Stimulated activated naive CD4-positive, alpha-beta T cell treated with Interleukin-2 at 50 U/mL for 16 hours (primary cell): Measurements from ENCODE around the gene AP2B1.
"Not testable (repeated sequence)": the region's sequence is repeated elsewhere in the genome, so short reads cannot be mapped to it uniquely, and the experiment has no call there.

ENCODE experiments used
- DNase-seq: peaks from one replicate; lab custom pipeline; 2025; lab: John Stamatoyannopoulos, UW

The AP2B1 gene

DNA sequence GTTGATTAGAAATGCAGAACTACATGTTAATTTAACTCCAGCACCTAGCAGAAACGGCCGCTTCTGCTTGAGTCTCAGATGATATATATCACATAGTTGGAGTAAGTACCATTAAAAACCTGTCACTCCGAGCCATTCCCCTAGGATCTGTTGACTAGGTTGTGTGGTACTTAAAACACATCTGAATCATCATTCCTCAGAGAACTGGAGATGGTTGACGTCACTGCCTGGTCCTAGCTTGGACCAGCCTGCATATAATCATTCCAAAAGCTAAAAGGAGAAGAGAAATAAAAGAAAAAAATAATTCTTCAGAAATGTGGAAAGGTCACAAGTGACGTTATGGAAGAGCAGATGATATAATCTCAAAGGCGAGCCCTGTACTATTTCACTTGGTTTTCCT is 113.0 kb downstream of the AP2B1 start:
- no peak for DNase-seq

DNA sequence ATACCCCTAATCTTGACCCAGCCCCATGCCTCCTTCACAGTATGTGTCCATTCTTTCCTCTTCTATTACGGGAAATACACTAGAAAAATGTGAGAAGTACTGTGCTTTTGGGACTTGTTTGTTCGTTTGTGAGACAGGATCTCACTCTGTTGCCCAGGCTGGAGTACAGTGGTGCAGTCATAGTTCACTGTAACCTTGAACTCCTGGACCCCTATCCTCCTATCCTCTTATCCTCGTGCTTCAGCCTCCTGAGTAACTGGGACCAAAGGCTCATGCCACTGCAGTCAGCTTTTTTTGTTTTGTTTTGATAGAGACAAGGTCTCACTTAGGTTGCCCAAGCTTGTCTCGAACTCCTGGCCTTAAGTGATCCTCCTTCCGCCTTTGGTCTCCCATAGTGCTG is 114.4 kb downstream of the AP2B1 start:
- DNase-seq = no peak

DNA sequence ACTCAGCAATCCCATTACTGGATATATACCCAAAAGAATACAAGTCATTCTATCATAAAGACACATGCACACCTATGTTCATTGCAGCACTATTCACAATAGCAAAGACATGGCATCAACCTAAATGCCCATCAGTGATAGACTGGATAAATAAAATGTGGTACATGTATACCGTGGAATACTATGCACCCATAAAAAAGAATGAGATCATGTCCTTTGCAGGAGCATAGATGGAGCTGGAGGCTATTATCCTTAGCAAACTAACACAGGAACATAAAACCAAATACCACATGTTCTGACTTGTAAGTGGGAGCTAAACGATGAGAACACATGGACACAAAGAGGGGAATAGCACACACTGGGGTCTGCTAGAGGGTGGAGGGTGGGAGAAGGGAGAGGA is 116.2 kb downstream of the AP2B1 start:
- DNase-seq = not testable (repeated sequence)

DNA sequence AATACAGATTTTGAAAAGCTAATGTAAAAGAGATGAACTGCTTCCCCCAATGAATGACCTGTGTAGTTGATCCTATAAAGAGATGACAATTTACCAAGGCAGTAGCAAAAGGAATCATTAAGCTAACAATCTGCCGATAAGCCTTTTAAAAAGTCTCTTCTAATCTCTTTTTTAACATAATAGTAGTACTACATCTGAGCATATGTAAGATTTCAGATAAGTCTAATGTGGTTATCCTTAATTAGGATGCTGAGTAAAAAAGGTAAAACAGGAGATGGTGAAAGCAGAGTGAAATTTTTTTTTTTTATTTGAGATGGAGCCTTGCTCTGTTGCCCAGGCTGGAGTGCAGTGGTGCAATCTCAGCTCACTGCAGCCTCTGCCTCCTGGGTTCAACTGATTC is 118.1 kb downstream of the AP2B1 start:
- no peak for DNase-seq

DNA sequence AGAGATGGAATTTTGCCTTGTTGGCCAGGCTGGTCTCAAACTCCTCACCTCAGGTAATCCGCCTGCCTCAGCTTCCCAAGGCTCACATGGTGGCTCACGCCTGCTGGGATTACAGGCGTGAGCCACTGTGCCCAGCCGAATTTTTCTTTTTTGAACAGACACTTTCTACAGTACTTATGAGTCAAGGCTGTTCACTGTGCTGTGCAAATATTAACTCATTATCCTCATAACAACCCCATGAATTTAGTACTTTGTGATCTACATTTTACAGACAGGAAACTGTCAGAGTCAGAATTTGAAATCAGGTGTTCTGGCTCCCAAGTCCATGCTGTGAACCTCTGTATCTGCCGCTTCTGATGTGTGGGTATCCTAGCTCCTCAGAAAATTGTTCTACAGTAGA is 118.6 kb downstream of the AP2B1 start:
- DNase-seq = no peak

DNA sequence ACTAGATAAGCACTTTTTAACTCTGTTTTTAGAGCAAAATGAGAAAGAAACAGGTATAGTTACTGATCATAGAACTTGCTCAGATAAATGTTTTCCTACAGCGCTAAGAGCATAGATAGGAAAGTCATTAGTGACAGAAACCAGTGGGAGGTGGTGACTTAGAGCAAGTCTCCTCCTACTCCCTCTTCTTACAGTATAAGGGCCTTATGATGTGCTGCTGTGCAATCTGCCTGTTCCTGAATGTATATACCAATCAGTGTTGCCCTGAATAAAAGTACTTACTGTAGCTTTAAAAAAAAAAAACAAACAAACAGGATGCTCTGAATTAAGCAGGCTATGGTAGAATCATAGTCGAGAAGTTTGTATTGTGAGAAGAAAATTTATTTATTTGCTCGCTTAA is 121.0 kb downstream of the AP2B1 start:
- peak; percentile 0 for DNase-seq

DNA sequence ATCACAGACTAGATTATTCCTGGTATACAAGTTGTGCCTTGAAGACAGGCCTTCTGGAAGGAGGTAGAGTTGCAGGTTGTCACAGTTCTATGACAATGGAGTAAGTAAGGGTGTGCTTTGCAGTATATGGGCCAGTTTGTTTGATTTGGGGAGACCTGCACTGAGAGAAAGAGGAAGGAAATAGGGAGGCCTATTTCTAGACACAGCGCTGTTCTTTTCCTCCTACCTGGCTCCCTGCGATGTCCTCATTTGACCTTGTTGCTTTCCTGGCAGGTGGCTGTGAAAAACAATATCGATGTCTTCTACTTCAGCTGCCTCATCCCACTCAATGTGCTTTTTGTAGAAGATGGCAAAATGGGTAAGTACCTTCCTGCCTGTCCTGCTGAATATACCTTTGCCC is 121.8 kb downstream of the AP2B1 start:
- DNase-seq = no peak

DNA sequence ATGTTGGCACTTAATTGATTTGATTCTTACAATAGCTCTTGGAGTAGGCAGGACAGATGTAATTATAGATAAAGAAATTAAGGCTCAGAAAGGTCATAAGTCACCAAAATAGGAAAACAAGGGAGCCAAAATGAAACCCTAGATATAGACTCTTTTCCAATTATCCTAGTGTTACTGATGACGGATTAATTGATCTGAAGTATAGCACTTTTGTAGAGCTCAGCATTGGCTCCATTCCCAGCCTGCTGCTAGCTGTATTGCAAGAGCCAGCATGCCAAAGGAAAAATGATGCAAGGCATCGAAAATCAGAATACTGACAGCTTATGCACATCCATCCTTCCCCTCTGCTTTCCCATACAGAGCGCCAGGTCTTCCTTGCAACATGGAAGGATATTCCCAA is 122.8 kb downstream of the AP2B1 start:
- DNase-seq = no peak

DNA sequence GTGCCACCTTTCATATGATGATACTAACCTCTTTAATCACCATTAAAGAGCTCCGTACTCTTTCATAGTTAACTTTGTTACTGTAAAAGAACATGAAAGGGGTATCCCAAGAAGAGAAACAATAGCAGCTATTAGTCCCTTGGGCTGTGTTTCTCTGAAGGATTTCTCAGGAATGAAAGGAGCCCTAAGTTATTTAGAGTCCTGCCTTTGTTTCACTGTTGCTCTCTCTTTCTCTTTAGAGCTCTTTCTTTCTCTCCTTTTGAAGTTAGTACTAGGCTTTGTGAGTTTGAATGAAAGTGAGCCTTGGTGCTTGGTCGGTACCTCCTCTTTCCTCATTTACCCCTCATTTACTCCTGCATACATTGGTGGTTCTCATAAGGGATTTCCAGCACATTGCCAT is 123.8 kb downstream of the AP2B1 start:
- no peak for DNase-seq

DNA sequence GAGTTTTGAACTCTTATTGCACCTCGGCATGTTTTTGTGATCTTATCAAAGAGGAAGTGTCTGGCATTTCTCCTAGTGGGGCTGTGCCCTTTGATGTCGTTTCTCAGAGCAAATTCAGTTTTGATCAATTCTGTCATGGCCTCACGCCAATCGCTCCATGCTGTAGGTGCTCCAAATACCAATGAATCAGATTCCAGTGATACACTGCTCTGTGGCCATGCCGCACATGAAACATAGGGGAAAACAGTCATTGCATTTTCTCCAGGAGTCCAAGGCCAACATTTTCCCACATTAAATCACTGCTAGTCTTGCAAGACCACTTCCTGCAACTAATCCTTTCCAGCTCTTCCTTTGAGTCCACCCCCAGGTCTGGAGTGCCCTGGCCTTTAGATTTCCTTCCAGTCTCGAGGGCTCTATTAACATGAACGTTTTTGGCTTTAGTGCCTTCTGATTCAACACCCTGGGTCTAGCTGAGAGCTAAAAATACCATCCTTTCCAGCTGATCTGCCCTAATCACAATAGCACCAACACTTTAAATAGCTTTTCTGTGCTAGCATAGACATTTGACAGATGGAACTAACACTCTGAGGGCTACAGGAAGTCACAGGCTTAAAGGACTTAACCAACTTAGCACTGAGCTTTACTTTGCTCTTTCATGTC is 126.1 kb downstream of the AP2B1 start:
- no peak for DNase-seq

DNA sequence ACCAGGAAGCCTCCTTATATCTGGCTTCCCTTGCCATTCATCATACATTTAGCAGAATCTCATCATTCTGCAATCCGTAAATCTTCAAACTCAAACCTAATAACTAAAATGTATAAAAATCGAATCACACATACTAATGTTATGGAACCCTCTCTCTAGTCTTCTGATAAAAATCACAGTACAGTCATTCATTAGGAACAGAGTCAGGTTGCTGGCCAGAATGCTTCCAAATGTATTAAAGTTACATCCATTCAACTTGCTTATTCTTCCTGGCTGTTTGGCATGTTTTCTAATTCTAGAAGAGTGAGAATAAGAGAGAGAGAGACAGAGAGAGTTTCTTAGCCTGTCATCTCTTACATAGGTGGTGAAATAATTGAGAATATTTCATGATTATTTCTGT is 127.9 kb downstream of the AP2B1 start:
- no peak for DNase-seq

DNA sequence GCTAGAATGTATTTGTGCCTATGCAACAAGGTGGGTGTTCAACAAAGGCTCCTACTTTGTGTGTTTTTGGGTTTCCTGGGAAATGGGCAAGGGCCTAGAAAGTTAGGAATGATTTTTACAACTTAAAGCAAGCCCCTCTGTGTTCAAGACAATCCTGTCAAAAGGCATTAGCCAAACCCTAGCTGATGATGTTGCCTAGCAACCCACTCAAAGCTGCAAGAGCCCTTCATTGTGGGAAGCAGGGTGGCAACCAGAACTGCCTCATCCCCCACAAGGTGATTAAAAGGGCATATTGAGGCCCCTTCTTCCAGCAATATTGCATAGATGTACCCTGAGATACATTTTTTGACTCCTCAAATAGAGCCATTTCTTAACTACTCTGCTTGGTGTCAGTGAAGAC is 128.3 kb downstream of the AP2B1 start:
- no peak for DNase-seq

DNA sequence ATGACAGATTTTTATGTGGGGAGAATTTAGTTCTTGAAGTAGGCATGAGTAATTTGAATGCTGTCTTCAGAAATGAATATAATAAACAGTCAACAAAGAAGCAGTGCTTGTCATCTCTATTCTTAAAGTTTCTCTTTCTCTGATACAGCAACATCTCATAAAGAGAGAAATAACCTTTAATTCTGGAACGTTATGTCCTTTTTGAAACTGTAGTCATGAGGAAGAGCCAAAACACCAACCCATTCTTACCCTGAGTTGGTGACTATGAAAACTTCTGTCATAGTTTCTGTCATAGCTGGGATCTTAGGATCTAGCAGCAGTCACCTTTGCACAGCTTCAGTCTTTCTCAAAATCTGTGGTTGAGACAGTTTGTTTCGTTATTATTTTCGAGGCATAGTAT is 129.1 kb downstream of the AP2B1 start:
- DNase-seq = no peak

DNA sequence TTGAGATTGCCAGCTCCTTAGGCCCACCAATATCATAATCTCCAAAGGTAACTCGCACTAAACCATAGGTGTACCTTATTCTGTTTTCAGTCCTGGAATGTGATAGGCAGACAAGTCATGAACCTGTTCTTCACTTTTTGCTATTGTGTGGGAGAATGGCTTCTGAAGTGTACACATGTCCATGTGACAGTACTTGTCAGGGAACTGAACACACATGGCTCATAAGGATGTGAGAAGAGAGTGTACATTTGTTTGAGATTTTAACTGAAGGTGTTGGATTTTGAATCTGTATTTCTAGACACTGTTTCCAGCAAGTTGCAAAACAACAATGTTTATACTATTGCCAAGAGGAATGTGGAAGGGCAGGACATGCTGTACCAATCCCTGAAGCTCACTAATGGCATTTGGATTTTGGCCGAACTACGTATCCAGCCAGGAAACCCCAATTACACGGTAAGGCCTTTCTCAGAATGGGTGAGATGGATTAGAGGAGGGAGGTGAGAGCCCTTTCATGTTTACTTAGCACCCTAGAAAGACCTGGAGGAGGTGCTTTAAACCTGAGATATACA is 129.9 kb downstream of the AP2B1 start:
- DNase-seq = no peak

DNA sequence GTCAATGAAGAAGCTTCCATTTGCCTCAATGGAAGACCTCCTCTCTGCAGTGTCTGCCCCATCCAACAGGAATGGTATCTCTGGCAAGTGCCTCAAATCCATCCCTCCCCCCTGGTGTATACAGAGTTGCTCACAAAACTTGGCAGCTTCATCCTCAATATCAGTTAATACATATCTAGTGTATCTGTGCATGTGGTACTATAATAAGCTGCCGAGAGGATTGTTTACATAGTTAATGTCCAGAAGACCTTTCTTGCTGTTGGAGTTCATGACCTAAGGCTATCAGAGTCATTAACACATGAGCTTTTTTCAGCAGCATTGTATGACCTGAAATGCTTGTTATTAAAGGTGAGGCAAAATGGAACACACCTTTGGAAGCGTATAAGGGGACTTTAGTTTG is 130.4 kb downstream of the AP2B1 start:
- DNase-seq = no peak

DNA sequence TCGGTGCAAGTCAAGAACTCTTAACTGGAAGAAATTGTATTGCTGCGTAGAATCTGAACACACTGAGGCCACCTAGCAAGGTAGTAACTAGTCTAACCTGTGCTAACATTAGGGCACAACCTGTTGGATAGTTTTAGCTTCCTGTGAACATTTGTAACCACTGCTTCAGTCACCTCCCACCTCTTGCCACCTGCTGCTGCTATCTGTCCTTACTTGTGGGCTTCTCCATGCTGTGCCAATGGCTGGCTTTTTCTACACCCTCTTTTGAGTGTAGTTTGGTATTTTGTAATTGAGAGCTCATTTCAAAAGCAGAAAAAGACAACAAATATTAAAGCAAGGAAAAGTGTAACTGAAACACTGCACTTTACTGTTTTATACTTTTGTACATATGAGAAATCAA is 136.6 kb downstream of the AP2B1 start:
- no peak for DNase-seq

DNA sequence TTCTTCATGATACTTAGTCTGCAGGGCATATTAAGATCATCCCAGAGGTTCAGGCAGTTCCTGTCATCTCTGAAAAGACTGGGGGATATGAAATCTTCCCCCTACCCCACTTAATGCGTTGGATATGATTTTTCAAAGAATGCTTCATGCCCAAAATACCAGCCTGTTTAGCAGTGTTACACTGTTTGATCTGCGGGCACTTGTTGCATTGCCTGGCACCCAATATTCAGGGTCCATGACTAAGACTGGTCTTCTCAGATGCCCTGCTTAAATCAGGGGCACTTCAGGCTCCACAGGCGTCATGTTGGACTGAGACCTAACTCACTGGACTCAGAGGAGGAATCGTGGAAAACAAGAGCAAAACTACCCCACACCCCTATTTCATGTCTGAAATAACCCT is 137.9 kb downstream of the AP2B1 start:
- no peak for DNase-seq

DNA sequence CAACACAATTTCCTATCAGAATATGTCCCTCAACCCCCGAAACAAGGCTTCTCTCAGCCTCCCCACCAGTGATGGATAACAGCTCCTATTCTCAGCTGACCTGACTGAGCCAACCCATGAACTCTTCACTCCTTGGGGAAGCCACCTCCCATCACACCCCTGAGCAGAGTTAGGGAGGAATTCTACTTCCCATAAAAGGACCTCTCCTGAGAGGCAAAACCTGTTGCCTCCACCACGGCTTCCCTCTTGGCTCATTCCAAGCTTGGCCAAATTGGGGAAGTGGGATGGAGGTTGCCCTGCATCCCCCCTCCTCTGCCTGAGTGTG is 138.6 kb downstream of the AP2B1 start:
- DNase-seq = no peak

DNA sequence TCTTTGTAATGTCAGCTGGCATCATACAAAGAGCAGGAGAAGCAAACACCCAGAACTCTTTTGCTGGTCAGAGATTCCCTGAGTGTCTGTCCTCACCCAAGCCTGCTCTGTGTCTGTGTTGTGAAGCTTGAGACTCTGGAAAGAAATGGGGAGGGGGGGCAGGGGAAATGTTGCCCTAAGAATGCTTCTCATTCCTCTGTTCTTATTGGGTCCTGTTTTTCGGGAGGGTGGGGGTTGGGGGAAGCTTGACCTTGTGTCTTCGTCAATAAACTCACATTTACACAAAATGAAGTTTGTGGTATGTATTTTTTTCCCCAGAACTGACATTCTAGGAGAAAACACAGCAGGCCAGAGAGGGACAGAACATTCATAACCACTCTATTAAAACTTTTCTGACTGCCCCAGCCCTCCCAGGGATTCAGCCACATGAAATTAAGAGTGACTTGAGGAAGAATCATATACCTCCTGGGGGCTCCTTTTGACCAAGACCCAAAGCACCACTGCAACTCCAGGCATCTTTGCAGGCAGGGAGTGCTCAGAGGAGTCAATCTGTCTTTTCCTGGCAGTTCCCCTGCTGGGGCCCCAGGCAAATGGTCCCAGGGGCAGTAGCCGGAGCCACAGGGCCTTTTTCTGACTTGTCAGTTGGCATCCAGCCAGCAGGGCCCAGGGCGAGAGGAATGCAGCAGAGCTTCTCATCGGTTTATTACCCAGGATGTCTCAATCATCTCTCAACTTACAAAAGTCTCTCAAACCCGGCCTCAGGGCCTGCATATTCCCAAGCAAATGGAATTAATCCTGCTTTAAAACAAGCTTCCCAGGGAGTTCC is 139.2 kb downstream of the AP2B1 start:
- DNase-seq = no peak

DNA sequence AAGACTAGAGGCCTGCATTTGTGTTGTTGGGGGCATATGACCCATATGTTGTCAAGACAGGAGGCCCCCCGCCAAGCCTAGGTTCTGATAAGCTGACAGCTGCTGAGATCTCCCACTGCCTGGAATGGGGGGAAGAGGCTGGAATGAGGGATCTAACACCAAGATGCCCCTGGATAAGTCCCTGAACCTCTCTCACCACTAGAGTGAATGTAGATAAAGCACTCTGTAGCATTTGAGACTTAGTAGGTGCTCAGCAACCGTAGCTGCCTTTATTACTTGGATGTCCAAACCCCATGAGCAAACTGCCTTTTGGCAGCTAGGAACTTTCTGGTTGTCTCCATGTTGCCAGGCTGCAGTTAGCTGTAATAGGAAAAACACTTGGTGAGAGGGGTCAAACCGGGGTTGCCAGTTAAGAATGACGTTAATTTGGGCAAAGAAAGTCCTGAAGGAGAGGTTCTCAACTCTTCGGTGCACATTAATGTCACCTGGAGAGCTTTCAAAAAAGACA is 139.9 kb downstream of the AP2B1 start:
- DNase-seq = no peak

DNA sequence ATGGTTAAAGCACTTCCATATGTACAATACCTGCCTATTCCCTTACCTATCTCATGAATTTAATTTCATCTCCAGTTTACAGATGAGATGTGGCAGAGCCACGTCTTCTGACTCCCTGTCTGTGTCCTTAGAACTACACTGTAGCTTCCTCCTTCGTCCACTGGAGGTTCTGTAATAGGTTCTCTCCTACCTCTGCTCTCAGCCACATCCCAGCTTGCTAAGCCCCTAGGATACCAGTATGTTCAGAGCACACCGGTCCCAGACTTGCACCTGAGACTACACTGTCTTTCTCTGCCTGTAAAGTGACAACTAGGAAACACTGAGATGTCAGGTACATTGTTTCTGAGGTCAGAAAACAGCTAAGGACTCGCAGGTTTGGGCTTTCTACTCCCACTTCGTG is 140.5 kb downstream of the AP2B1 start:
- DNase-seq = no peak

DNA sequence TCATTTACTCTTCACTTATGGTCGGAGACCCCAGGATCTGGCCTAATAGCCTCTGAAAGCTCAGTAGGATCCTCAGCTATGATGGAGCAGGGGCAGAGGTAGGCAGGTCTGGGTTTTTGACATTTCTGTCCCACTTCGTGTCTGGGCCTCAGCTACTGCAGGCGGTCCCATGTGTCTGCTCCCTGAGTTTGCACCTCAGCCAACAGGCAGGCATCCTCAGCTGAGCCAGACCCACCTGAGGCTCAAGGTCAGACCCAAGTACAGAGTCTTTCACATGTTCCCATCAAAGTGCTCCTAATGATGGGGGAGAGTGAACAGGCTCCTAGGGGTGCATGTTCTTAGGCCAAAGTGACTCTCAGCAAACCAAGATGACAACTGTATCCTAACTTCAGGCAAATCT is 141.4 kb downstream of the AP2B1 start:
- DNase-seq = no peak

DNA sequence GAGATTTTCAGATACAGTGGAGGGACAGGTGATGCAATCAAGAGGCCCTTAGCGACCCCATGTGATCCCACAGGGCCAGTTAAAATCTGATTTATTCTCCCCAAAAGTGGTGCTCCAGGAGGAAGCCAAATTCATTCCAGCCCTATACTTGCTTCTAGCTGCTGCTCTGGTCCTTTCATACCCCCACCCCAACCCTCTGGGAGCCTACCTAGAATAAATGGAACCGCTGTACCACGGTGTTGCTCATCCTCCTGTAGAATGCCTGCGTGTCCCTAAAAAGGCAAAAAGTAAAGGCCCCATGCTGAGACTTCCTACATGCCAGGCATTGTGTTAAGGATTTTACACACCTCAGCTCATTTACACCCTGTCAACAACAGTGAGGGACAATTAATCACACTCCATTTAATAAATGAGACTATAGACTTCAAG is 142.3 kb downstream of the AP2B1 start:
- no peak for DNase-seq
